SK-N-SH (cell line): Measurements from ENCODE around the gene C1GALT1. TPM values are rescaled to one million over a fixed set of nuclear protein-coding genes. Genes with fewer than 3 reads are reported as not detected.

Source experiments
- CTCF ChIA-PET: fragments of 300-600, 350-600 bp; formaldehyde crosslinking; extraction: SDS; loops from one replicate; lab custom pipeline; 2021; lab: Yijun Ruan, JAX
- POLR2A ChIA-PET: fragments of 350-600 bp; sonication (Branson Sonifier 250); formaldehyde crosslinking; extraction: SDS; loops from one replicate; lab custom pipeline; 2020; ENCODE audit warnings: antibody characterized with exemption, inconsistent platforms; lab: Yijun Ruan, JAX
- DNase-seq: peaks from one replicate; pipeline ENCODE4 v3.0.0; 2012
- H2AFZ ChIP-seq: fragments of 200-600 bp; sonication (generic); 2 replicates; pipeline ENCODE4 v1.8.1; 2016; ENCODE audit warnings: antibody characterized with exemption, mild to moderate bottlenecking, low read depth
- H3F3A ChIP-seq: fragments of 200-600 bp; sonication (generic); replicated peaks from 2 replicates; pipeline ENCODE3; 2016; ENCODE audit warnings: antibody characterized with exemption, mild to moderate bottlenecking; ENCODE audit not compliant: insufficient read depth
- H3K27ac ChIP-seq, 2 experiments: fragments of 200-500 bp in 1 of 2; fragments of 200-600 bp in 1 of 2; sonication (Bioruptor generic) in 1 of 2; sonication (generic), shearing (Covaris generic) in 1 of 2; 2 replicates each; pipeline versions ENCODE4 v1.5.1 to v1.6.1; 2014 to 2016; ENCODE audit warnings: low read depth in 2 of 2, inconsistent platforms in 1 of 2, low read length in 1 of 2, mild to moderate bottlenecking in 1 of 2, mixed read lengths in 1 of 2
- H3K27me3 ChIP-seq: fragments of 200-600 bp; sonication (generic), shearing (Covaris generic); 2 replicates; pipeline ENCODE4 v1.6.1; 2016; ENCODE audit warnings: mixed run types; ENCODE audit not compliant: insufficient read depth
- H3K36me3 ChIP-seq, 2 experiments: fragments of 200-500 bp in 1 of 2; fragments of 200-600 bp in 1 of 2; sonication (Bioruptor generic) in 1 of 2; sonication (generic) in 1 of 2; replicated peaks in 1 of 2; 2 replicates each; pipeline versions ENCODE3 to v1.5.1; 2014 to 2016; ENCODE audit warnings: low read length in 1 of 2, mild to moderate bottlenecking in 1 of 2; ENCODE audit not compliant: insufficient read depth in 2 of 2, control insufficient read depth in 1 of 2
- H3K4me1 ChIP-seq, 2 experiments: fragments of 200-500 bp in 1 of 2; fragments of 200-600 bp in 1 of 2; sonication (Bioruptor generic) in 1 of 2; sonication (generic), shearing (Covaris generic) in 1 of 2; 2 replicates each; pipeline versions ENCODE4 v1.5.1 to v1.6.1; 2014 to 2016; ENCODE audit warnings: low read depth in 1 of 2, low read length in 1 of 2, mixed run types in 1 of 2; ENCODE audit not compliant: insufficient read depth in 2 of 2, control insufficient read depth in 1 of 2
- H3K4me2 ChIP-seq: fragments of 200-600 bp; sonication (generic), shearing (Covaris generic); 2 replicates; pipeline ENCODE4 v1.6.1; 2017; ENCODE audit warnings: mixed run types
- H3K4me3 ChIP-seq, 2 experiments: fragments of 200-500 bp in 1 of 2; fragments of 200-600 bp in 1 of 2; sonication (Bioruptor generic) in 1 of 2; sonication (generic), shearing (Covaris generic) in 1 of 2; 2 replicates each; pipeline versions ENCODE4 v1.5.1 to v1.8.1; 2014 to 2016; ENCODE audit warnings: low read depth in 2 of 2, inconsistent platforms in 1 of 2, low read length in 1 of 2, mild to moderate bottlenecking in 1 of 2, mixed read lengths in 1 of 2, moderate library complexity in 1 of 2
- H3K79me2 ChIP-seq: fragments of 200-600 bp; sonication (generic); 2 replicates; pipeline ENCODE4 v1.8.1; 2017; ENCODE audit warnings: mild to moderate bottlenecking; ENCODE audit not compliant: insufficient read depth
- H3K9ac ChIP-seq: fragments of 200-600 bp; sonication (generic); 2 replicates; pipeline ENCODE4 v1.6.1; 2017; ENCODE audit warnings: mixed run types
- H3K9me2 ChIP-seq: fragments of 200-600 bp; sonication (generic); 2 replicates; pipeline ENCODE4 v1.6.1; 2017; ENCODE audit warnings: mixed run types
- H3K9me3 ChIP-seq: fragments of 200-600 bp; sonication (generic); 2 replicates; pipeline ENCODE4 v1.6.1; 2017; ENCODE audit warnings: mixed run types, mild to moderate bottlenecking, moderate library complexity
- H4K20me1 ChIP-seq: fragments of 200-600 bp; sonication (generic); 2 replicates; pipeline ENCODE4 v1.6.1; 2017; ENCODE audit warnings: mild to moderate bottlenecking, mixed run types; ENCODE audit not compliant: insufficient read depth
- CHD2 ChIP-seq: fragments of 150-350 bp; IDR thresholded peaks from 2 replicates; pipeline ENCODE4 v1.6.1; 2018; ENCODE audit warnings: low read length; ENCODE audit not compliant: partially characterized antibody
- ELF1 ChIP-seq: IDR thresholded peaks from 2 replicates; pipeline ENCODE4 v1.4.0; 2012
- EZH2phosphoT487 ChIP-seq: fragments of 200-600 bp; sonication (generic); IDR thresholded peaks from 2 replicates; pipeline ENCODE4 v1.6.1; 2017; ENCODE audit warnings: low read depth, mixed run types, mild to moderate bottlenecking, antibody characterized with exemption, moderate library complexity, borderline replicate concordance
- FOXJ3 ChIP-seq: sonication (generic); formaldehyde crosslinking; IDR thresholded peaks from 2 replicates; pipeline ENCODE4 v1.5.1; 2020; ENCODE audit warnings: mild to moderate bottlenecking, missing genetic modification reagents
- GABPA ChIP-seq: IDR thresholded peaks from 2 replicates; pipeline ENCODE4 v1.4.0; 2012; ENCODE audit warnings: low read depth, mild to moderate bottlenecking
- MEF2A ChIP-seq: IDR thresholded peaks from 2 replicates; pipeline ENCODE4 v1.4.0; 2012; ENCODE audit warnings: low read depth, borderline replicate concordance
- MXI1 ChIP-seq: IDR thresholded peaks from 2 replicates; pipeline ENCODE4 v1.6.1; 2012; ENCODE audit warnings: mild to moderate bottlenecking, low read depth, low read length, improper control_type of control experiment
- RCOR1 ChIP-seq: fragments of 150-350 bp; IDR thresholded peaks from 2 replicates; pipeline ENCODE4 v1.6.1; 2017; ENCODE audit warnings: antibody characterized with exemption, low read length
- TAF1 ChIP-seq: IDR thresholded peaks from 2 replicates; pipeline ENCODE4 v1.6.1; 2012; ENCODE audit warnings: low read depth, mild to moderate bottlenecking, low read length, moderate library complexity, borderline replicate concordance
- TCF12 ChIP-seq: IDR thresholded peaks from 2 replicates; pipeline ENCODE4 v1.4.0; 2012
- TEAD4 ChIP-seq: IDR thresholded peaks from 2 replicates; pipeline ENCODE4 v1.4.0; 2012; ENCODE audit warnings: mild to moderate bottlenecking, borderline replicate concordance; ENCODE audit not compliant: insufficient read depth
- YY1 ChIP-seq: IDR thresholded peaks from 2 replicates; pipeline ENCODE4 v1.4.0; 2012; ENCODE audit warnings: low read depth, mild to moderate bottlenecking
- WGBS: methylation state at CpG from one replicate; pipeline ENCODE4 v1.1.6; 2017; ENCODE audit warnings: low lambda C conversion rate; 5-methylcytosine and 5-hydroxymethylcytosine counted together
- polyA plus RNA-seq, 3 experiments: library from polyadenylated mRNA; depleted of rRNA; stranded (reverse); fragments of >200 nt; gene quantifications; 2 replicates each; pipeline ENCODE4 v1.2.3, GENCODE V29; 2012
- TF ChIP-seq, protein P1 (sequence below): fragments of 200-600 bp; sonication (generic); IDR thresholded peaks from 2 replicates; pipeline ENCODE4 v1.6.1; 2017; ENCODE audit warnings: antibody characterized with exemption, mild to moderate bottlenecking, moderate library complexity
- TF ChIP-seq, protein P2 (sequence below): IDR thresholded peaks from 2 replicates; pipeline ENCODE4 v1.6.1; 2012; ENCODE audit warnings: mild to moderate bottlenecking, low read depth, low read length, moderate library complexity
- TF ChIP-seq, protein P3 (sequence below): IDR thresholded peaks from 2 replicates; pipeline ENCODE4 v1.4.0; 2012; ENCODE audit warnings: low read depth
- TF ChIP-seq, protein P4 (sequence below): fragments of 150-350 bp; IDR thresholded peaks from 2 replicates; pipeline ENCODE4 v1.6.1; 2016; ENCODE audit warnings: mild to moderate bottlenecking, low read depth, low read length
- TF ChIP-seq, protein P5 (sequence below): IDR thresholded peaks from 2 replicates; pipeline ENCODE4 v1.4.0; 2012; ENCODE audit warnings: low read depth, borderline replicate concordance
- TF ChIP-seq, protein P6 (sequence below): fragments of 150-350 bp; IDR thresholded peaks from 2 replicates; pipeline ENCODE4 v1.6.1; 2017; ENCODE audit warnings: antibody characterized with exemption, low read length, low read depth, borderline replicate concordance

The C1GALT1 gene
- polyA plus RNA-seq, 1 of the 3 experiments (the other 2 are of a cell fraction): 15.2 TPM

DNA sequence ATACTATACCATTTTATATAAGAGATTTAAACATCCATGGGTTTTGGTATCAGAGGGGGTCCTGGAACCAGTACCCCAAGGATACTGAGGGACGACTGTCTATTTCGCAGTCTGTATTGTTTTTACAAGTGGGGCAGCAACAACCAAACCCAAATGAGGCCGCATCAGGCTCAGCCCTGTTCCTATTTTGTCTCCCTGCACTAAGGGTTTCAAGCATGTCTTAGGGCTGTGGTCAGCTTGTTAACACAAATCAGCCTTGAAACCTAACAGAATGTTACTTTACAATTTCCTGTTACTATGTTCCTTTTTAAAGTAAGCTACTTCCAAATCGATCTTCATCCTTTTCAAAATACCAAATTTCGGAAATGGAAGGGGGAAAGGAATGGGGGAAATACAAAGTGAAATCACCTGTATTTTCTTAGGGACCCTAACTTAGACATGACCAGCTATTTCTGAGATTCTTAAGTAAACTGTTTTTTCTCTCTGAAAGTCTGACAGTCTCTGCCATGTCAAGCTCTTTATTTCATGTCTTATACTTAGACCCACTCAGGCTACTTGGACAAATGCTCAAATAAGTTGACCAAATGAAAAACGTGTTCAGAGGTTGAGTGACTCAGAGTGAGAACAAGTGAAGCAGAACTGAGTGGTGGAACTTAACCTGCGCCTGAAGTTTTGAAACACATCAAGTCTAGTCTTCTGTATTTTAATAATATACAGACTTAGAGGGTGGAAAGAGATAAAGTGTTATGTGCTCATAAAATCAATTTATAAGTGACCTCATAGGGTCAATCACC lies 75.8 kb downstream of the C1GALT1 start:
- no peak for TF ChIP-seq CHD2
- no peak for TF ChIP-seq MEF2A
- no peak for TF ChIP-seq GABPA
- TF ChIP-seq, protein P1, sequence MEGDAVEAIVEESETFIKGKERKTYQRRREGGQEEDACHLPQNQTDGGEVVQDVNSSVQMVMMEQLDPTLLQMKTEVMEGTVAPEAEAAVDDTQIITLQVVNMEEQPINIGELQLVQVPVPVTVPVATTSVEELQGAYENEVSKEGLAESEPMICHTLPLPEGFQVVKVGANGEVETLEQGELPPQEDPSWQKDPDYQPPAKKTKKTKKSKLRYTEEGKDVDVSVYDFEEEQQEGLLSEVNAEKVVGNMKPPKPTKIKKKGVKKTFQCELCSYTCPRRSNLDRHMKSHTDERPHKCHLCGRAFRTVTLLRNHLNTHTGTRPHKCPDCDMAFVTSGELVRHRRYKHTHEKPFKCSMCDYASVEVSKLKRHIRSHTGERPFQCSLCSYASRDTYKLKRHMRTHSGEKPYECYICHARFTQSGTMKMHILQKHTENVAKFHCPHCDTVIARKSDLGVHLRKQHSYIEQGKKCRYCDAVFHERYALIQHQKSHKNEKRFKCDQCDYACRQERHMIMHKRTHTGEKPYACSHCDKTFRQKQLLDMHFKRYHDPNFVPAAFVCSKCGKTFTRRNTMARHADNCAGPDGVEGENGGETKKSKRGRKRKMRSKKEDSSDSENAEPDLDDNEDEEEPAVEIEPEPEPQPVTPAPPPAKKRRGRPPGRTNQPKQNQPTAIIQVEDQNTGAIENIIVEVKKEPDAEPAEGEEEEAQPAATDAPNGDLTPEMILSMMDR: no peak
- no peak for TF ChIP-seq FOXJ3
- TF ChIP-seq RCOR1: no peak
- no peak for TF ChIP-seq YY1
- no peak for TF ChIP-seq EZH2phosphoT487
- TF ChIP-seq MXI1: no peak
- TF ChIP-seq, protein P2, sequence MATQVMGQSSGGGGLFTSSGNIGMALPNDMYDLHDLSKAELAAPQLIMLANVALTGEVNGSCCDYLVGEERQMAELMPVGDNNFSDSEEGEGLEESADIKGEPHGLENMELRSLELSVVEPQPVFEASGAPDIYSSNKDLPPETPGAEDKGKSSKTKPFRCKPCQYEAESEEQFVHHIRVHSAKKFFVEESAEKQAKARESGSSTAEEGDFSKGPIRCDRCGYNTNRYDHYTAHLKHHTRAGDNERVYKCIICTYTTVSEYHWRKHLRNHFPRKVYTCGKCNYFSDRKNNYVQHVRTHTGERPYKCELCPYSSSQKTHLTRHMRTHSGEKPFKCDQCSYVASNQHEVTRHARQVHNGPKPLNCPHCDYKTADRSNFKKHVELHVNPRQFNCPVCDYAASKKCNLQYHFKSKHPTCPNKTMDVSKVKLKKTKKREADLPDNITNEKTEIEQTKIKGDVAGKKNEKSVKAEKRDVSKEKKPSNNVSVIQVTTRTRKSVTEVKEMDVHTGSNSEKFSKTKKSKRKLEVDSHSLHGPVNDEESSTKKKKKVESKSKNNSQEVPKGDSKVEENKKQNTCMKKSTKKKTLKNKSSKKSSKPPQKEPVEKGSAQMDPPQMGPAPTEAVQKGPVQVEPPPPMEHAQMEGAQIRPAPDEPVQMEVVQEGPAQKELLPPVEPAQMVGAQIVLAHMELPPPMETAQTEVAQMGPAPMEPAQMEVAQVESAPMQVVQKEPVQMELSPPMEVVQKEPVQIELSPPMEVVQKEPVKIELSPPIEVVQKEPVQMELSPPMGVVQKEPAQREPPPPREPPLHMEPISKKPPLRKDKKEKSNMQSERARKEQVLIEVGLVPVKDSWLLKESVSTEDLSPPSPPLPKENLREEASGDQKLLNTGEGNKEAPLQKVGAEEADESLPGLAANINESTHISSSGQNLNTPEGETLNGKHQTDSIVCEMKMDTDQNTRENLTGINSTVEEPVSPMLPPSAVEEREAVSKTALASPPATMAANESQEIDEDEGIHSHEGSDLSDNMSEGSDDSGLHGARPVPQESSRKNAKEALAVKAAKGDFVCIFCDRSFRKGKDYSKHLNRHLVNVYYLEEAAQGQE: no peak
- TF ChIP-seq, protein P3, sequence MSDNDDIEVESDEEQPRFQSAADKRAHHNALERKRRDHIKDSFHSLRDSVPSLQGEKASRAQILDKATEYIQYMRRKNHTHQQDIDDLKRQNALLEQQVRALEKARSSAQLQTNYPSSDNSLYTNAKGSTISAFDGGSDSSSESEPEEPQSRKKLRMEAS: no peak
- TF ChIP-seq, protein P4, sequence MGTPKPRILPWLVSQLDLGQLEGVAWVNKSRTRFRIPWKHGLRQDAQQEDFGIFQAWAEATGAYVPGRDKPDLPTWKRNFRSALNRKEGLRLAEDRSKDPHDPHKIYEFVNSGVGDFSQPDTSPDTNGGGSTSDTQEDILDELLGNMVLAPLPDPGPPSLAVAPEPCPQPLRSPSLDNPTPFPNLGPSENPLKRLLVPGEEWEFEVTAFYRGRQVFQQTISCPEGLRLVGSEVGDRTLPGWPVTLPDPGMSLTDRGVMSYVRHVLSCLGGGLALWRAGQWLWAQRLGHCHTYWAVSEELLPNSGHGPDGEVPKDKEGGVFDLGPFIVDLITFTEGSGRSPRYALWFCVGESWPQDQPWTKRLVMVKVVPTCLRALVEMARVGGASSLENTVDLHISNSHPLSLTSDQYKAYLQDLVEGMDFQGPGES: no peak
- no peak for TF ChIP-seq TAF1
- TF ChIP-seq, protein P5, sequence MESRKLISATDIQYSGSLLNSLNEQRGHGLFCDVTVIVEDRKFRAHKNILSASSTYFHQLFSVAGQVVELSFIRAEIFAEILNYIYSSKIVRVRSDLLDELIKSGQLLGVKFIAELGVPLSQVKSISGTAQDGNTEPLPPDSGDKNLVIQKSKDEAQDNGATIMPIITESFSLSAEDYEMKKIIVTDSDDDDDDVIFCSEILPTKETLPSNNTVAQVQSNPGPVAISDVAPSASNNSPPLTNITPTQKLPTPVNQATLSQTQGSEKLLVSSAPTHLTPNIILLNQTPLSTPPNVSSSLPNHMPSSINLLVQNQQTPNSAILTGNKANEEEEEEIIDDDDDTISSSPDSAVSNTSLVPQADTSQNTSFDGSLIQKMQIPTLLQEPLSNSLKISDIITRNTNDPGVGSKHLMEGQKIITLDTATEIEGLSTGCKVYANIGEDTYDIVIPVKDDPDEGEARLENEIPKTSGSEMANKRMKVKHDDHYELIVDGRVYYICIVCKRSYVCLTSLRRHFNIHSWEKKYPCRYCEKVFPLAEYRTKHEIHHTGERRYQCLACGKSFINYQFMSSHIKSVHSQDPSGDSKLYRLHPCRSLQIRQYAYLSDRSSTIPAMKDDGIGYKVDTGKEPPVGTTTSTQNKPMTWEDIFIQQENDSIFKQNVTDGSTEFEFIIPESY: no peak
- TF ChIP-seq TCF12: no peak
- TF ChIP-seq, protein P6, sequence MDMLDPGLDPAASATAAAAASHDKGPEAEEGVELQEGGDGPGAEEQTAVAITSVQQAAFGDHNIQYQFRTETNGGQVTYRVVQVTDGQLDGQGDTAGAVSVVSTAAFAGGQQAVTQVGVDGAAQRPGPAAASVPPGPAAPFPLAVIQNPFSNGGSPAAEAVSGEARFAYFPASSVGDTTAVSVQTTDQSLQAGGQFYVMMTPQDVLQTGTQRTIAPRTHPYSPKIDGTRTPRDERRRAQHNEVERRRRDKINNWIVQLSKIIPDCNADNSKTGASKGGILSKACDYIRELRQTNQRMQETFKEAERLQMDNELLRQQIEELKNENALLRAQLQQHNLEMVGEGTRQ: no peak
- no peak for TF ChIP-seq TEAD4
- no peak for TF ChIP-seq ELF1
- H3K9me2 ChIP-seq: no peaks in the 10 kb centered on the region
- peaks cover 0 to 5% of the 10 kb centered on the region in 2 experiments; a peak in 2 of 4 replicates for H3K4me1 ChIP-seq
- H3K4me3 ChIP-seq: no peak overlapping the region
- H3K27ac ChIP-seq: no peak overlapping the region
- ChIA-PET POLR2A (no interaction called here), CTCF (interaction anchor here (0.9 to 1.6 kb wide), 2 partner anchors 25 to 37 kb away, joined by 4 read pairs; no protein-coding TSS in a partner anchor)
- H3K9ac ChIP-seq: no peak overlapping the region
- 95% methylated on average over 7 of the region's 7 CpGs for WGBS
- no peak overlapping the region for H3K4me2 ChIP-seq
- H3K36me3 ChIP-seq: peaks cover 0 to 6% of the 10 kb centered on the region in 2 experiments
- no peaks in the 10 kb centered on the region for H3K79me2 ChIP-seq
- H3F3A ChIP-seq: no peaks in the 10 kb centered on the region
- no peaks in the 10 kb centered on the region for H3K27me3 ChIP-seq
- no peak for DNase-seq
- no peaks in the 10 kb centered on the region for H4K20me1 ChIP-seq
- no peaks in the 10 kb centered on the region for H3K9me3 ChIP-seq
- H2AFZ ChIP-seq: no peak overlapping the region
